Colonic mucosa (tissue), 4 donors: ENCODE results near the gene EXD3. TPM values are rescaled to one million over a fixed set of nuclear protein-coding genes. Genes with fewer than 3 reads are reported as not detected.

ENCODE experiments used
- DNase-seq: peaks from one replicate; pipeline ENCODE4 v3.0.0-alpha.2; 2020
- H3K27ac ChIP-seq: fragments of 200-600 bp; one replicate; pipeline ENCODE4 v1.8.0; 2021
- H3K27me3 ChIP-seq: fragments of 200-600 bp; one replicate; pipeline ENCODE4 v1.8.0; 2021
- H3K36me3 ChIP-seq: fragments of 200-600 bp; one replicate; pipeline ENCODE4 v1.8.0; 2021
- H3K4me1 ChIP-seq: fragments of 200-600 bp; one replicate; pipeline ENCODE4 v1.8.0; 2021; ENCODE audit warnings: mild to moderate bottlenecking
- H3K4me3 ChIP-seq: fragments of 200-600 bp; one replicate; pipeline ENCODE4 v1.8.0; 2021
- H3K9ac ChIP-seq, 2 donors: one replicate each; pipeline ENCODE4 v1.7.0; 2013; ENCODE audit warnings: control low read depth in 2 of 2, low read depth in 2 of 2, low read length in 2 of 2
- H3K9me3 ChIP-seq: fragments of 200-600 bp; one replicate; pipeline ENCODE4 v1.8.0; 2021
- intact Hi-C: fragments of 100-400 bp; cut with DNase I; formaldehyde crosslinking; loops from one replicate; pipeline ENCODE4 v1.14.1; 2022
- total RNA-seq, 2 donors: library from RNA; stranded (reverse); fragmentation: NEBNext Ultra II Directional in 1 of 2; extraction: Animal tissue kit (Norgen Biotek cat#: 25700) in 1 of 2; gene quantifications; one replicate each; pipeline ENCODE4 v1.2.1, GENCODE V29; 2021
- TF ChIP-seq, protein P1 (sequence below): fragments of 200-600 bp; IDR thresholded peaks from one replicate; pipeline ENCODE4 v1.8.0; 2022; ENCODE audit warnings: antibody characterized with exemption, mild to moderate bottlenecking
- donor health status: healthy.
- donor health status: DM: no; HTN: no; CAD: no.
- donor health status: DM: no; HTN: no; CAD: no.

Gene EXD3
- total RNA-seq, 2 donors from 2014 or later, result 34.9 to 36.4 TPM

DNA sequence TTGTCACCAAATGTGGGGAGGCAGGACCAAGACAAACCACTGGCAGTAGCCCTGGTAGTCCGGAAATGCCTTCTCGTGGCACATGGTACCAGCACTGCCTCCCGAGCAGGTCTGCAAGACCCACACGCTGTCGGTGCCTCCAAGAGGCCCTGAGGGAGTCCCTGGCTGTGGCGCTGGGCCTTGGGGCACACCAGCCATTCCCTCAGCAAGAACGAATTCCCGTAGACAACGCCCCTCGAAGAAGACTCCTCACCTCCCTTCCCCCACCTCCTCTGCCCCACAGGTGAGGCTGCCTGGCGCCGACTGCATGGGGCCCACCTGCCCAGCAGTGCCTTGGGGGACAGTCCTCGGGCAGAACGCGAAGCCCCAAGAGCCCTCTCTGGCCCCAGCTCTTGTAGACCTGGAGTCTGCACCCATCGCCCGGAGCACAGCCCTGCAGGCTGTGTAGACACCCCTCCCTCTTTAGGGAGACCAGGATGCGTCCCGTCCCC is 56.0 kb downstream of the EXD3 start:
- intact Hi-C loops, result no loop called here
- H3K27ac ChIP-seq, result no peak overlapping the region
- H3K27me3 ChIP-seq, result no peaks in the 10 kb centered on the region
- TF ChIP-seq, protein P1, sequence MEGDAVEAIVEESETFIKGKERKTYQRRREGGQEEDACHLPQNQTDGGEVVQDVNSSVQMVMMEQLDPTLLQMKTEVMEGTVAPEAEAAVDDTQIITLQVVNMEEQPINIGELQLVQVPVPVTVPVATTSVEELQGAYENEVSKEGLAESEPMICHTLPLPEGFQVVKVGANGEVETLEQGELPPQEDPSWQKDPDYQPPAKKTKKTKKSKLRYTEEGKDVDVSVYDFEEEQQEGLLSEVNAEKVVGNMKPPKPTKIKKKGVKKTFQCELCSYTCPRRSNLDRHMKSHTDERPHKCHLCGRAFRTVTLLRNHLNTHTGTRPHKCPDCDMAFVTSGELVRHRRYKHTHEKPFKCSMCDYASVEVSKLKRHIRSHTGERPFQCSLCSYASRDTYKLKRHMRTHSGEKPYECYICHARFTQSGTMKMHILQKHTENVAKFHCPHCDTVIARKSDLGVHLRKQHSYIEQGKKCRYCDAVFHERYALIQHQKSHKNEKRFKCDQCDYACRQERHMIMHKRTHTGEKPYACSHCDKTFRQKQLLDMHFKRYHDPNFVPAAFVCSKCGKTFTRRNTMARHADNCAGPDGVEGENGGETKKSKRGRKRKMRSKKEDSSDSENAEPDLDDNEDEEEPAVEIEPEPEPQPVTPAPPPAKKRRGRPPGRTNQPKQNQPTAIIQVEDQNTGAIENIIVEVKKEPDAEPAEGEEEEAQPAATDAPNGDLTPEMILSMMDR, result no peak
- no peaks in the 10 kb centered on the region for H3K36me3 ChIP-seq
- DNase-seq, result no peak
- H3K4me1 ChIP-seq, result no peaks in the 10 kb centered on the region
- H3K4me3 ChIP-seq, result no peak overlapping the region
- H3K9ac ChIP-seq, result no peak overlapping the region
- H3K9me3 ChIP-seq, result no peaks in the 10 kb centered on the region

DNA sequence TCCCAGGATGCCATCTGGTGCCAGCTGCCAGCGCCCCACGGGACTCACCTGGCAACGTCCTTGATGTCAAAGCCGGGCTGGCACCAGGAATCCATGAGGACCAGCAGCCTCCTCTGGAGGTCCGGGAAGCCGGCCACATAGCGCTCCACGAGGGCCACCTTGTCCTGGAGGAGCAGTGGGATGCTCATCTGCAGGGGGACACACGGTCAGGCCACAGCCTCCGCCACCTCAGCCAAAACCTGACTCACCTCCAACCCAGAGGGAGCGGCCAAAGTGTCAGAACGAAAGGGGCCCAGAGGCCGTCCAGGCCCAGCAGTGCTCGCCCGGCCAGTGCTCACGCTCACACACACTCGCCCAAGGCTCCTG is 56.5 kb downstream of the EXD3 start:
- no peak for DNase-seq

DNA sequence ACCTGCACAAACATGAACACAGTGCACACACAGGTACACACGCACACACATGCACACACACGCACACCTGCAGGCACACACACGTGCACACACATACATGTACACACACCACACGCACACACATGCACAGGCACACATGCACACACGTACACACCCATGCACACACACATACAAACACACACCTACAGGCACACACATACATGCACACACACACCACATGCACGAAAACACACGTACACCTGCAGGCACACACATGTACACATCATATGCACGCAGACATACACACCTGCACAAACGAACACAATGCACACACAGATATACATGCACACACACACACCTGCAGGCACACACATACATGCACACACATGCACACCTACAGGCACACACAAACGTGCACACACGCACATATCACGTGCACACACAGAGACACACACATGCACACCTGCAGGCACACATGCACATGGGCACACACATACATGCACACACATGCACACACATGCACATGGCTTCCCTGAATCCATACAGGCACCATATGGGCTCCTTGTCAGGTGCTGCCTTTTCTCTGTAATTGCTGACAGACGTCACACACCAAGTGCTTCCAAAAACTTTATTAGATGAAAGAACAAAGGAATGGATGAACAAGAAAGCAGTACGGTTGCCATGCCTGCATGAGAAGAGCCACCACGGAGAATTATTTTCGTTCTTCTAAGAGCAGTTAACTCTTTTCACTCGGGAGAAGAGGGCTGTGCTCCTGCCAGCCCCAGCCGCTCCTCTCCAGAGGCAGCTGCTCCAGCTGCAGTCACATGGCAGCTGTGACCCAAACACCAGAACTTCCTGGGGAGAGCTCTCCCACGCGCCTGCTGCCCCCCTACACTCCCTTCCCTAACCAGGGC is 57.2 kb downstream of the EXD3 start:
- no peak for DNase-seq
- TF ChIP-seq, protein P1, result no peak
- Histone ChIP-seq H3K27ac (no peak overlapping the region), H3K4me3 (no peak overlapping the region), H3K36me3 (no peaks in the 10 kb centered on the region), H3K9me3 (no peaks in the 10 kb centered on the region), H3K27me3 (no peaks in the 10 kb centered on the region), H3K9ac (no peak overlapping the region), H3K4me1 (no peaks in the 10 kb centered on the region)
- intact Hi-C loops, result no loop called here

More for the DNA sequence above, 56.5 kb downstream of the EXD3 start:
- Histone ChIP-seq H3K4me1 (no peaks in the 10 kb centered on the region), H3K27ac (no peak overlapping the region), H3K4me3 (no peak overlapping the region), H3K9ac (no peak overlapping the region), H3K9me3 (no peaks in the 10 kb centered on the region), H3K27me3 (no peaks in the 10 kb centered on the region), H3K36me3 (no peaks in the 10 kb centered on the region)
- TF ChIP-seq, protein P1, result no peak
- intact Hi-C loops, result no loop called here

DNA sequence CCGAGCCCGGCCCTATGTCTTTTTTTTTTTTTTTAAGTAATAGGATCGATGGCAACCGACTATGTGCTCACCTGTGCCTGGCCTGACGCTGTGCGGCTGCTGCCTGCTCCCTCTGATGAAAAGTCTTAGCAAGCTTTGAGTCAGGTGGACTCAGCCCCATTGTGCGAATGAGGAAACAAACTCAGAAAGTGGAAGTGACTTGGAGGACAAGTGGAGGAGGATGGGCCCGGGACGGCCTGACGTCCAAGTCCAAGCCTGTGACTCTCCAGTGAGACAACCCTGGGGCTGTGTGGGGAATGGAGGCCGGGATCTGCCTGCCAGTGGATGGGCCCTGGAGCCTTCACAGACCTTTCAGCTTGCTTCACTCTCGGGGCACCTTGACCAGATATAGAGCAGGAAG is 57.9 kb downstream of the EXD3 start:
- Histone ChIP-seq H3K9me3 (no peaks in the 10 kb centered on the region), H3K36me3 (no peaks in the 10 kb centered on the region), H3K27ac (no peak overlapping the region), H3K4me1 (no peaks in the 10 kb centered on the region), H3K9ac (no peak overlapping the region), H3K27me3 (no peaks in the 10 kb centered on the region), H3K4me3 (no peak overlapping the region)
- intact Hi-C loops, result no loop called here
- DNase-seq, result no peak
- TF ChIP-seq, protein P1, result no peak

DNA sequence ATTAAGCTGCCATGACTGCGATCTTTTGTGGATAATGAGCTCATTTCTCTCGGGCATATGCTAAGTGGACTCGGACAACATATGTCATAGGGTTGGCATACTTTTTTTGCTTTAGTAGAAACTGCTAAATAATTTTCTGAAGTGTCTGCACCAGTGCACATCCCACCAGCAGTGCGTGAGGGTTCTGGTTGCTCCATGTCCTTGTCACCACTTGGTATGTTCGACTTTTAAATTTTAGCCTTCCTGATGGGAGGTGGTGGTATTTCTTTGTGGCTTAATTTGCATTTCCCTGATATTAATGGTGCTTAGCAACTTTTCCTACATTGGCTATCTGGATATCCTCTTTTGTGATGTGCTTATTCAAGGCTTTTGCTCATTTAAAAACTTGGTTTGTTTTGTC is 63.1 kb downstream of the EXD3 start:
- no peaks in the 10 kb centered on the region for H3K36me3 ChIP-seq
- no peak overlapping the region for H3K27ac ChIP-seq
- no peaks in the 10 kb centered on the region for H3K9me3 ChIP-seq
- H3K27me3 ChIP-seq, result no peaks in the 10 kb centered on the region
- no peak overlapping the region for H3K4me3 ChIP-seq
- no peak overlapping the region for H3K9ac ChIP-seq
- intact Hi-C loops, result no loop called here
- DNase-seq, result no peak
- TF ChIP-seq, protein P1, result no peak
- H3K4me1 ChIP-seq, result no peaks in the 10 kb centered on the region
